Measurements from ENCODE around the gene KRT79. TPM values are rescaled to one million over a fixed set of nuclear protein-coding genes. Genes with fewer than 3 reads are reported as not detected.

Gene KRT79
- total and polyA plus RNA-seq, 2 donors (not counting 1 experiment from before 2014, with no cell fraction given), result not detected

DNA sequence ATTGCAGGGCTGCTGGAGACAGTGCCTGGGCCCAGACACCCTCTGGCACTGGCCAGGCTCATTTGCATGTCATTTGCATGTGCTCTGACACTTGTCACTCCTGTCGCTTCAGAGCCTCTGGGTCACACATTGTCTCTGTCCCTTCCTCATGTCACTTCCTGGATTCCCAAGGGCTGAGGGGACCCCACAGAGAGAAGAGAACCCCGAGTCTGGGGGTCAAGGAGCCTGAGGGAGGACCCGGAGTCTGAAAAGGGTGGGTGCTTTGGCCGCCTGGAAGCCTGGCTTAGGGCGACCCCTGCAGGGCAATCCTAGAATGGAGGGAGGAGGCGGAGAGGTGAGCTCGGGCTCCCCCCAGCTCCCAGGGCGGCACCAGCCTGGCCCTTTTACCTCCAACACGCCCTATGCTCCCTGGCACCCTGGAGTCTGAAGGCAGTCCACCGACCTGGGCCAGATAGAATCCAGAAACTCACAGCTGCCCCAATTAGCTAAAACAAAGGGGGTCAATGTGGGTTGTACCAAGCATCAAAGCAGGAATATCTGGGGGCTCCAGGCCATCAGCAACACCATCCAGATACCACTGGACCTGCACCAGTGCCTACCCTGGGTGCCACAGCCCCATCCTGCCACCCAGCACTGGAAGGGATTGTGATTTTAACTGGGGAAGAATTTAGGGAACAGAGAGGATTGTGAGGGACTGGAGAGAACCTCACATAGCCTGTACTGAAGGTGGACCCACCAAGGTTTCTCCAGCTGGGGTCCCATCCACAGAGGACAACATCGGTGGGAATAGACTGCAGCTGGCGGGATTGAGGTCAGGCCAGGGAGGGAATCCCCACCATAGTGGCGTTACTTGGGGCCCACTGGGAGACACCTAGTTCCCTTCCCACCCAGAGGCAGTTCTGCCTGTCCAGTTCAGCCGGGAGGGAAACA, 36.5 kb upstream of the KRT79 start:
- peaks cover 34% of the 10 kb centered on the region for H3K4me1 ChIP-seq (ENCODE audit: control insufficient read depth, extremely low read depth, insufficient read depth, low read length)
- TF ChIP-seq CTCF (conservative IDR thresholded peaks at IDR 0.05 in 1 of 2, IDR thresholded peaks at IDR 0.05 in 1 of 2; ENCODE audit: low read depth in 1 of 2, low read length in 2 of 2), result peak; percentile 46 to 73
- no peak for TF ChIP-seq EZH2 (IDR thresholded peaks at IDR 0.05; ENCODE audit: low read length, missing control alignments)
- no peak overlapping the region for H3K9ac ChIP-seq (ENCODE audit: insufficient read depth, low read length)
- no peaks in the 10 kb centered on the region for H3K36me3 ChIP-seq (ENCODE audit: control insufficient read depth, insufficient read depth, low read length)
- H3K4me2 ChIP-seq (ENCODE audit: extremely low read depth, insufficient read depth, low read length), result peak overlapping the region; percentile 56
- H3K9me3 ChIP-seq (ENCODE audit: control insufficient read depth, insufficient read depth, low read depth, low read length), result no peaks in the 10 kb centered on the region
- no peaks in the 10 kb centered on the region for H4K20me1 ChIP-seq (ENCODE audit: control insufficient read depth, extremely low read depth, insufficient read depth, low read length)
- H3K27ac ChIP-seq (ENCODE audit: insufficient read depth, low read length), result peak overlapping the region; percentile 82
- no peak overlapping the region for H3K4me3 ChIP-seq (replicated peaks in 1 of 4; ENCODE audit: control extremely low read depth in 1 of 4, insufficient read depth in 1 of 4, low read depth in 3 of 4, low read length in 4 of 4)
- H3K79me2 ChIP-seq (ENCODE audit: control insufficient read depth, insufficient read depth, low read length), result no peaks in the 10 kb centered on the region
- H3K27me3 ChIP-seq (ENCODE audit: control insufficient read depth, insufficient read depth, low read length), result no peaks in the 10 kb centered on the region
- H2AFZ ChIP-seq (ENCODE audit: low read length), result peak overlapping the region; percentile 12
- DNase-seq (ENCODE audit: low read depth in 2 of 2), result peak in 1 of 2 donors; percentile 30

GRCh38 chr12:52867642-52868041, 33.5 kb upstream of the KRT79 start:
- H3K9ac ChIP-seq (ENCODE audit: insufficient read depth, low read length), result no peak overlapping the region
- no peak overlapping the region for H3K27ac ChIP-seq (ENCODE audit: insufficient read depth, low read length)
- no peaks in the 10 kb centered on the region for H3K9me3 ChIP-seq (ENCODE audit: control insufficient read depth, insufficient read depth, low read depth, low read length)
- no peak overlapping the region for H3K4me3 ChIP-seq (replicated peaks in 1 of 4; ENCODE audit: control extremely low read depth in 1 of 4, insufficient read depth in 1 of 4, low read depth in 3 of 4, low read length in 4 of 4)
- H3K27me3 ChIP-seq (ENCODE audit: control insufficient read depth, insufficient read depth, low read length), result no peaks in the 10 kb centered on the region
- H4K20me1 ChIP-seq (ENCODE audit: control insufficient read depth, extremely low read depth, insufficient read depth, low read length), result no peaks in the 10 kb centered on the region
- H3K4me1 ChIP-seq (ENCODE audit: control insufficient read depth, extremely low read depth, insufficient read depth, low read length), result peaks cover 20% of the 10 kb centered on the region
- no peaks in the 10 kb centered on the region for H3K36me3 ChIP-seq (ENCODE audit: control insufficient read depth, insufficient read depth, low read length)
- H2AFZ ChIP-seq (ENCODE audit: low read length), result no peak overlapping the region
- H3K4me2 ChIP-seq (ENCODE audit: extremely low read depth, insufficient read depth, low read length), result no peak overlapping the region
- TF ChIP-seq CTCF (conservative IDR thresholded peaks at IDR 0.05 in 1 of 2, IDR thresholded peaks at IDR 0.05 in 1 of 2; ENCODE audit: low read depth in 1 of 2, low read length in 2 of 2) (no peak), EZH2 (IDR thresholded peaks at IDR 0.05; ENCODE audit: low read length, missing control alignments) (no peak)
- H3K79me2 ChIP-seq (ENCODE audit: control insufficient read depth, insufficient read depth, low read length), result no peaks in the 10 kb centered on the region
- no peak for DNase-seq (ENCODE audit: low read depth in 2 of 2)

DNA sequence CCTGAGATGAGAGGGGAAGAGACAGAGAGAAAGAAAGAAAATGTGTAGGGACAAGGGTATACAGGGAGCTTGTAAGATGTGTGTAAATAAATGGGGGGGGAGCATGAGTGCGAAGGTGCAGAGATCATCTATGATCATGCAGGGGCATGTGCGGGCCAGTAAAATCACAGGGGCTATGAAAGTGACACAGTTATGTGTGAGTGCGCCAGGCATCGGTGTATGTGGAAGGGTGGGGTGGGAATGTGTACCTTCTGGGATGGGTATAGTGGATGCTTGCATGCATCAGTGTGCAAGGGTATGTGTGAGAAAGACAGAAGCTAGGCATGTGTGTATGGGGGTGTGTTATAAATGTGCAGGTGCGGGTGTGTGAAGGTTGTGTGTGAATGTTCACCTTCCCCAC, 33.0 kb upstream of the KRT79 start:
- no peaks in the 10 kb centered on the region for H4K20me1 ChIP-seq (ENCODE audit: control insufficient read depth, extremely low read depth, insufficient read depth, low read length)
- no peaks in the 10 kb centered on the region for H3K79me2 ChIP-seq (ENCODE audit: control insufficient read depth, insufficient read depth, low read length)
- H3K4me2 ChIP-seq (ENCODE audit: extremely low read depth, insufficient read depth, low read length), result no peak overlapping the region
- TF ChIP-seq CTCF (conservative IDR thresholded peaks at IDR 0.05 in 1 of 2, IDR thresholded peaks at IDR 0.05 in 1 of 2; ENCODE audit: low read depth in 1 of 2, low read length in 2 of 2), result no peak
- H3K4me3 ChIP-seq (replicated peaks in 1 of 4; ENCODE audit: control extremely low read depth in 1 of 4, insufficient read depth in 1 of 4, low read depth in 3 of 4, low read length in 4 of 4), result no peak overlapping the region
- H3K27me3 ChIP-seq (ENCODE audit: control insufficient read depth, insufficient read depth, low read length), result no peaks in the 10 kb centered on the region
- H3K9ac ChIP-seq (ENCODE audit: insufficient read depth, low read length), result no peak overlapping the region
- no peaks in the 10 kb centered on the region for H3K9me3 ChIP-seq (ENCODE audit: control insufficient read depth, insufficient read depth, low read depth, low read length)
- no peak overlapping the region for H2AFZ ChIP-seq (ENCODE audit: low read length)
- H3K27ac ChIP-seq (ENCODE audit: insufficient read depth, low read length), result no peak overlapping the region
- no peak for DNase-seq (ENCODE audit: low read depth in 2 of 2)
- H3K4me1 ChIP-seq (ENCODE audit: control insufficient read depth, extremely low read depth, insufficient read depth, low read length), result peaks cover 17% of the 10 kb centered on the region
- H3K36me3 ChIP-seq (ENCODE audit: control insufficient read depth, insufficient read depth, low read length), result no peaks in the 10 kb centered on the region

Measured in fibroblast of lung (primary cell).